ENCODE results near the gene GPR155.
A peak's percentile ranks its signal among the peaks of the same experiment; 100 is the strongest.
"Not testable (repeated sequence)": the region's sequence is repeated elsewhere in the genome, so short reads cannot be mapped to it uniquely, and the experiment has no call there.

Gene GPR155

DNA sequence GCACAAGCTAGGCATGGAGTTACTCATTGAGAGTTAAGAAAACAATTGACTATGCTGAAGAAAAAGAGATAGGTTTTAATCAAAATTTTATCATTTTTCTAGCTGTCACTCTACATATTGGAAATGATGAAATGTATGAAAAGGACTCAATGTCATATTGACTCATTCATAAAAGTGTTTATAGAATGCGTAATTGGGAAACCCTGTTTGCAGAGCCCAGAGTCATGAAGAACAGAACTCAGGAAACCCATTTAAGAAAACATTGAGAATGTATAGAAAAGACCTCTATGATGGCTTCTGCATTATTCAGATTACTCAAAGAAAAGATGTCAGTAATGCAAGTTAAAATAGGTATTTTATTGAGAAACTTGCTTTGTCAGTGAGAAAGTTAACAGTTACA lies 54.9 kb downstream of the GPR155 start:
- DNase-seq = no peak

DNA sequence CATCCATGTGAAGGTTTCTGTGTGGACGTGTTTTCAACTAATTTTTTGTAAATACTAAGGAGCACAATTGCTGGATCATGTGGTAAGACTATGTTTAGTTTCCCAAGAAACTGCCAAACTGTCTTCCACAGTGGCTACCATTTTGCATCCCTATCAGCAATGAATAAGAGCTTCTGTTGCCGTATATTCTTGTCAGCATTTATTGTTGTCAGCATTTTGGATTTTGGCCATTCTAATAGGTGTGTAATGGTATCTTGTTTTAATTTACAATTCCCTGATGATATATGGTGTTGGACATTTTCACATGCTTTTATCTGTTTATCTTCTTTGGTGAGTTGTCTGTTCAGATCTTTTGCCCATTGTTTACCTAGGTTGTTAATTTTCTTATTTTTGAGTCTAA lies 56.8 kb downstream of the GPR155 start:
- DNase-seq = no peak

DNA sequence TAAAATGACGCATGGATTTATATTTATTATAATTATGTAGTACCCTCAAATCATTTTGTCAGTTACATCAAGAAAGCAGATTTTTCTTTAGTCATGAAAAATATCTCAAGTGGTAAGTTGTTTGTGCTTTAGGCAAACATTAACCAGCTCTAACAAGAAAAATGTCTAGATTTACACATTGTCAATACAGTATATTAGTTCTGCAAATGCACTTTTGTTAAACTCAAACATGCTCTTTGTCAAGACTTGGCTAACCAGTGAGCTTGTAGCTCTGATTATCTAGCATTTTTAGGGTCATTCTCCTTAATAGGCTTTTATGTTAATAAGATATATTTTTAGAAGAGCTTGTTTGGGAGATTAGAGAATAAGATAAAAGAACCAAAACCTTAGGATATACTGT lies 58.6 kb downstream of the GPR155 start:
- no peak for DNase-seq

DNA sequence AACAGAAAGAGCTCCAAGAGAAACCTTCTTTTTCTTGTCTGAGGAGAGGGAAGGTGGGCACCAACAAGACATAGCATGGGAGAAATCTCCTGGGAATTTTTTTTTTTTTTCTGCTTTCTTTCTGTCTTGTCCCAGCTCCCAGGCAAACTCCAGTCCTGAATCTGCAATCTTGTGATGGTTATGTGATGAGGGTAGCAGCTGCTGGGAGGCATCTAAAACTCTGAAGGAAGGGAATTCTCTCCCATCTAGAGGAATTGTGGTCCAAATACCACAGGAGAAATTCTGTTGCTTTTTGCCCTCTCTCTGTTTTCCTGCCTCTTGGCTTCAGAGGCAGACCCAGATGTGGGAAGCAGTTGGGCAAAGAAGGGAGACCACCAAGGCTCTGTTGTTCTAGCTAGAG lies 74.6 kb downstream of the GPR155 start:
- DNase-seq = no peak

DNA sequence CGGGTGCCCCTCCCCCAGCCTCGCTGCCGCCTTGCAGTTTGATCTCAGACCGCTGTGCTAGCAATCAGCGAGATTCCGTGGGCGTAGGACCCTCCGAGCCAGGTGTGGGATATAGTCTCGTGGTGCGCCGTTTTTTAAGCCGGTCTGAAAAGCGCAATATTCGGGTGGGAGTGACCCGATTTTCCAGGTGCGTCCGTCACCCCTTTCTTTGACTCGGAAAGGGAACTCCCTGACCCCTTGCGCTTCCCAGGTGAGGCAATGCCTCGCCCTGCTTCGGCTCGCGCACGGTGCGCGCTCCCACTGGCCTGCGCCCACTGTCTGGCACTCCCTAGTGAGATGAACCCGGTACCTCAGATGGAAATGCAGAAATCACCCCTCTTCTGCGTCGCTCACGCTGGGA lies 76.8 kb downstream of the GPR155 start:
- DNase-seq = not testable (repeated sequence)

DNA sequence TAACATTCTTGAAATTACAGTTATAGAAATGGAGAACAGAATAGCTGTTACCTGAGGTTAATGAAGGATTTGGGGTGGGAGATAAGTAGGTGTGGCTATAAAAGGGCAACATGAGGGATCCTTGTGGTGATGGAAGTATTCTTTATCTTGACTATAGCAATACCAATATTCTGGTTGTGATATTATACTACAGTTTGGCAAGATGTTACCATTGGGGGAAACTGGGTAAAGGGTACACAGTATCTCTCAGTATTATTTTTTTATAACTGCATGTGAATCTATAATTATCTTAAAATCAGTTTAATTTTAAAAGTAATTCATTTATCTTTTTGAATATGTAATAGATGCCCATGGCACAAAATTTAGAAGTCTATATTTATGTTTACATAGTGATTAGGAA lies 83.2 kb downstream of the GPR155 start:
- no peak for DNase-seq

DNA sequence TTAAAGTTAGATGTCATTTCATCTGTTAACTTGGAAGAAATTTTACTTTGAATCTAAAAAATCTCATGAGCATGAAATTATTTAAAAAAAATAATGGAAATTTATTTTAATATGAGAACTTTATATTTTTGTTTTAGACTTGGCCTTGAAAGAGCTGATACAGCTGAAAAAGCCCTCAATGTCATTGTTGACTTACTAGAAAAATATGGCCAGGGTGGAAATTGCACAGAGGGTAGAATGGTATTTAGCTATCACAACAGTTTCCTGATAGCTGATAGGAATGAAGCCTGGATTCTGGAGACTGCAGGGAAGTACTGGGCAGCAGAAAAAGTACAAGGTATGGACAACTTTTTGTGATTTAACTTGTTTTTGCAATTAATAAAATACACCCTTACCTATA lies 86.0 kb downstream of the GPR155 start:
- DNase-seq = no peak

DNA sequence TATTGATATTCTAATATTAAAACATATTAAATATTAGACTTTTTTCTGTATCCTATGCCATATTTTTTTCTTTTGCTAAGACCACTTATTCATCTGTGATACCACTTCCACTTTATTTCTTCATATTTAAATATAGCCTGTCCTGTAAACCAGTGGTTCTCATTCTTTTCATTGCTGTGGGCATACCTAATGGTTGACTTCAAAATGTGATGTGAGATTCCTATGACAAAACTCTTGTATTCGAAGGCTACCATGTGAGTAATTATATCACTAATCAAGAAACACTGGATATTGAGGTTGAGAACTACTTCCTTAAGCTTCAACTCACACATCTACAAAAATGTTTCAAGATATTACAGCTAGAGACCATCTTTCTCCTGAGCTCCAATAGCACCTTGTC lies 87.7 kb downstream of the GPR155 start:
- DNase-seq = no peak

DNA sequence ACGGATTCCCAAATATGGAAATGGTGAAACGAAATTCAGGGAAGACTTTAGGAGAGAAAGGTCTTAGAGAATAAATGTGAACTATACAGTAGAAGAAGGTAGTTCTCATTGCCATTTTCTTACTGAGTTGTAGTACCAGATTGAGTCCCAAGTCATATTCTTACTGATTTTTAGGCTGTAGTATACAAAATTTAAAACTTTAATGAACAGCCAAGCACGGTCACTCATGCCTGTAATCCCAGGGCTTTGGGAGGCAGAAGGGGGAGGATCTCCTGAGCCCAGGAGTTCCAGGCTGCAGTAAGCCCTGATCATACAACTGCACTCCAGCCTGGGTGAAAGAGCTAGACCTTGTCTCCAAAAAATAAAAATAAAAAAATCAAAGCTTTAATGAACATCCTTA lies 89.1 kb downstream of the GPR155 start:
- no peak for DNase-seq

DNA sequence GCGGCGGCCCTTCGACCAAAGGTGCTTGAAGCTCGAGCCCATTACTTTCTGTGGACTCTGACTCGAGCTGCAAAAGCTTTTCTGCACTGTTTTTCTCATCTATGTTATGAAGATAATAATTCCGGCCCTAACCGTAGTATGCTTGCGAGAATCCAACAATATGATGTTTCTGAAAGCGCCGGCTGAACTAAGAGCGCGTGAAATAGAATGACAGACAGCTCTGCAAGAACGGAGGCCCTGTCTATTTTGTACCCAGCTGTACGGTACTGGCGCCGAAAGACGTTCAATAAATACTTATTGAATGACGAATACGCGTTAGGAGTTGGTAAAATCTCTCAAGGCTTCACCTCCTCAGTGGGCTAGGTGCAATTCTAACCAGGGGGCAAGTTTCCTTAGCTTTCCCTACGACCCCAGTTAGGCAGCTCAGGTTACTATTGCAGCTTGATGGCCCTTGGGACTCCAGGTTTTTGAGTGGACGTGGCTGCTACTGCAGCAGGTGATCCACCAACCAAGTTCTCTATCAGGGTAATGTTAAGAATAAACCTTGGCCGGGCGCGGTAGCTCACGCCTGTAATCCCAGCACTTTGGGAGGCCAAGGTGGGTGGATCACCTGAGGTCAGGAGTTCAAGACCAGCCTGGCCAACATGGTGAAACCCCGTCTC lies 90.7 kb downstream of the GPR155 start:
- no peak for DNase-seq

DNA sequence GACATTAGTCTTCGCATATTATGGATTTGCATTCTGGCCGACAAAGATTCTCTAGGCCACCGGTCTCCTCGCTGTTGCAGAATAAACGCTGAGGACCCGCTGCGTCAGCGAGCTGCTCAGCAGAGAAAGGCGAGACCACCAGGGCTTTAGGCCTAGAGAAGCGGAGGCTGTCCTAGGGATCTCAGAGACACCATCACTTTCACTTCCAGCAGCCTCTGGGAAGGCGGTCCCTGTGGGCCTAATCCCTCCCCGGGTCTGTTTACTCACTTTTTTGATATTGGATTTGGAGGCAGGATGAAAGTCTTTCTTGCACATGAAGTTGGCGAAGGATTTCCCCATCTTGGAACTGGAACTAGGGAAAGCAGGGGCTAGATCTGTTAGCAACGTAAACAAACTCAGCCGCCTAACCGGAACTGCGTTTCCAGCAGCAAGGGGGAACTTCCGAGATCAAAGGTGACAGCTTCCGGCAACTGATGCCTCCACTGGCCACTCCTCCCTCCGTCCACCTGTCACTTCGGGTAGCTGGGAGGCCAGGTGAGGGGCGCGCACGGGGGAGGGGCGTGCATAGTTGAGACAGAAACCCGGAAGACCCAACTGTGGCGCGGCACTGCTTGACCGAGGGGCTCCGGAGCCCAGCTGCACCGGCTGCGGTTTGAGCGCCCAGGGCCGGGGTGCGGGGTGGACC lies 91.4 kb downstream of the GPR155 start, which contains the start of gene SCRN3:
Gene SCRN3, plus strand, starts transcription at position 447 of the 685 bp plus-strand sequence. CDS start 2,554 bp downstream, outside the sequence.
- DNase-seq = peak; percentile 84

DNA sequence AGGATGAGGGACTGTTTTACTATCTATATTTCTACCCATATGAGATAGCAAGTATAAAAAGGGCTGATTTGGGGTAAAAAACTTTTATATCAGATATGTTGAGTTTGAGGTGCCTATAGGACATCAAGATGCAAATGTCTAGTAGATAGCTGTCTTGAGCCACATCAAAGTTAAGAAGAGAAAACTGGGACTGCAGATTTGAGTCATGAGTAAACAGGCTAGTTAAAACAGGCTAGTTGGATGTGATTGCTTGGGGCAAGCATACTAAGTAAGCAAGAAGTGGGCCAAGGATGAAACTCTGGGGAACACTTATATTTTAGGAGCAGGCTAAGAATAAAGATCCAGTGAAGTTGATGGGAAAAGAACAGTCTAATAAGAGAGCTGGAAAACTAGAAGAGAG lies 94.1 kb downstream of the GPR155 start:
- DNase-seq = no peak

DNA sequence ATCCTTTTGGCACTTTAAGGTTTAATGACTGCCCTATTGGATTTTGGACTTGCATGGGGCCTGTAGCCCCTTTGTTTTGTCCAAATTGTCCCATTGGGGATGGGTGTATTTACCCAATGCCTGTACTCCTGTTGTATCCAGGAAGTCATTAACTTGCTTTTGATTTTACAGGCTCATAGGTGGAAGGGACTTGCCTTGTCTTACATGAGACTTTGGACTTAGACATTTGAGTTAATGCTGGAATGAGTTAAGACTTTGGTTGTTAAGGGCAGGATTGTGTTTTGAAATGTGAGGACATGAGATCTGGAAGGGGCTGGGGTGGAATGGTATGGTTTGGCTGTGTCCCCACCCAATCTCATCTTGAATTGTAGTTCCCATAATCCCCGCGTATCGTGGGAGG lies 96.5 kb downstream of the GPR155 start:
- DNase-seq = not testable (repeated sequence)

DNA sequence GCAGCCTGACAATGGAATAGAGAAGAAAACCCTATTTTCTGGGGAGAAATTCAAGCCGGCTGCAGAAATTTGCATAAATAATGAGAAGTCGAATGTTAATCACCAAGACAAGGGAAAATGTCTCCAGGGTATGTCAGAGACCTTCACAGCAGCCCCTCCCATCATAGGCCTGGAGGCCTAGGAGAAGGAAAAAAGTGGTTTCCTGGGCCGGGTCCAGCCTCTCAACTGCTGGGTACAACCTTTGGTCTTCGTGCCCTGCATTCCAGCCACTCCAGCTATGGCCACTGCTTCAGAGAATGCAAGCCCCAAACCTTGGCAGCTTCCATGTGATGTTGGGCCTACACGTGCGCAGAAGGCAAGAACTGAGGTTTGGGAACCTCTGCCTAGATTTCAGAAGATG lies 97.3 kb downstream of the GPR155 start:
- no peak for DNase-seq

DNA sequence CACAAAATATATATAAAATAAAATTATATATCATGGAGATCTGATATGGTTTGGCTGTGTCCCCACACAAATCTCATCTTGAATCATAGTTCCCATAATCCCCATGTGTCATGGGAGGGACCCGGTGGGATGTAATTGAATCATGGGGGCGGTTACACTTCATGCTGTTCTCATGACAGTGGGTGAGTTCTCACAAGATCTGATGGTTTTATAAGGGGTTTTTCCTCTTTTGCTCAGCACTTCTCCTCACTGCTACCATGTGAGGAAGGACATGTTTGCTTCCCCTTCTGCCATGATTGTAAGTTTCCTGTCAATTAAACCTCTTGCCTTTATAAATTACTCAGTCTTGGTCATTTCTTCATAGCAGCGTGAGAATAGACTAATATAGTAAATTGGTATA lies 98.1 kb downstream of the GPR155 start:
- not testable (repeated sequence) for DNase-seq

DNA sequence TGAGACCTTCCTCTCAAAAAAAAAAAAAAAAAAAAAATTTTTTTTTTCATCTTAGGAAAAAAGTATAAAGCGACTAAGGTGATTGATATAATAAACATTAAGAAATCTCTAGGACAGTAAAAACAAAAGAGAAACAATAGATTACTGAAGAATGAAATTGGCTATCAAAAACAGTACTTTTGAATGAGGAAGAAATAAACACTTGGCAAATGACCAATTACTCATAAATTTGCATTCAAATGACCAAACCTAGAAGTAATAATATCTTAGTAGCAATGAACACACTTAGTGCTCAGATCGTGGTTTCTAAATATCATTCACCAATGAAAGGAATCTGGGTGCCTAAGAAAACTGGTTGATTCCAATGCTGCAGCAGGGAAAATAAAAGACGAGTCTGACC lies 101.6 kb downstream of the GPR155 start:
- DNase-seq = no peak

DNA sequence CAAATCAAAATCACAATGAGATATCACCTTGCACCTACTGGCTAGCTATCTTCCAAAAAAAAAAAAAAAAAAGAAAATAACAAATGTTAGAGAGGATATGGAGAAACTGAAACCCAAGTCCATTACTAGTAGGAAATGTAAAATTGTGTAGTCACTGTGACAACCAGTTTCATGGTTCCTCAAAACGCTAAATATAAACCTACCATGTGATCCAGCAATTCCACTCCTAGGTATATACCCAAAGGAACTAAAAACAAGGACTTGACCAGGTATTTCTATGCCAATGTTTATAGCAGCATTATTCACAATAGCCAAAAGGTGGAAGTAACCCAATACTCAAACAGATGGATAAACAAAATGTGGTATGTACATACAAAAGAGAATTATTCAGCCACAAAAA lies 103.0 kb downstream of the GPR155 start:
- DNase-seq = no peak
